Esophagus muscularis mucosa (tissue), 3 donors: ENCODE data around the gene SCRN2.

Experiments
- EP300 ChIP-seq: sonication (generic); formaldehyde crosslinking; IDR thresholded peaks from one replicate; pipeline ENCODE4 v1.6.1; 2017; ENCODE audit warnings: antibody characterized with exemption
- POLR2AphosphoS5 ChIP-seq, 2 donors: sonication (generic); formaldehyde crosslinking; IDR thresholded peaks; one replicate each; pipeline ENCODE4 v1.6.1; 2017; ENCODE audit warnings: antibody characterized with exemption in 2 of 2

- no peak for TF ChIP-seq EP300
- TF ChIP-seq POLR2AphosphoS5 (IDR thresholded peaks at IDR 0.05), result no peak
These were observed 12.5 kb upstream of the SCRN2 start for GRCh38 chr17:47853616-47854015.
